Left cardiac atrium (tissue), 2 donors: Measurements from ENCODE around the gene CBX1. TPM values are rescaled to one million over a fixed set of nuclear protein-coding genes. Genes with fewer than 3 reads are reported as not detected.

Source experiments
- microRNA-seq, 2 donors: library from miRNA; unstranded; fragments of <30 nt; microRNA quantifications; one replicate each; pipeline ENCODE4 v1.2.0, GENCODE V29; 2020
- total RNA-seq, 2 donors: library from RNA; stranded (reverse); fragmentation: NEBNext Ultra II Directional; extraction: Animal tissue kit (Norgen Biotek cat#: 25700); gene quantifications; one replicate each; pipeline ENCODE4 v1.2.1, GENCODE V29; 2021
- donor health status: DM: no; HTN: yes; CAD: no; lungs with severe emphysema.
- donor health status: DM: yes; HTN: yes; CAD: no.

CBX1 gene
- total RNA-seq, 2 donors from 2014 or later, result 29.2 to 35.6 TPM

Small RNA genes lying within 50 kb of the gene (microRNA-seq; reads per million reads assigned to microRNA genes)
- 1,100 to 1,887 reads per million in 2 donors for gene MIR152

Other genes with a start within 250 kb of the CBX1 start
- 10 to 100 TPM; 12.6 to 14.1 TPM for gene SP2, start 205.2 kb downstream of the CBX1 start, total RNA-seq
- 10 to 100 TPM; 23.4 to 25.4 TPM for gene PNPO, start 159.9 kb downstream of the CBX1 start, total RNA-seq
- under 1 TPM; 0.47 to 0.62 TPM for gene PRR15L, start 143.6 kb downstream of the CBX1 start, total RNA-seq
- 10 to 100 TPM; 62.6 to 66.3 TPM for gene CDK5RAP3, start 130.4 kb downstream of the CBX1 start, total RNA-seq
- 10 to 100 TPM; 50.5 to 54.0 TPM for gene COPZ2, start 63.7 kb downstream of the CBX1 start, total RNA-seq
- gene NFE2L1, start 53.1 kb downstream of the CBX1 start, total RNA-seq, result 100 to 1,000 TPM; 527 to 675 TPM
- 10 to 100 TPM; 13.3 to 14.7 TPM for gene SNX11, start 6.3 kb upstream of the CBX1 start, total RNA-seq